Stimulated activated naive CD8-positive, alpha-beta T cell treated with anti-CD3 and anti-CD28 coated beads, Interleukin-15, Interleukin-2, amounts not matched to agents 100 ng/mL and 50 ng/mL, for 24 hours (primary cell): ENCODE results near the gene WDR47.
A peak's percentile ranks its signal among the peaks of the same experiment; 100 is the strongest.
"Not testable (repeated sequence)": the region's sequence is repeated elsewhere in the genome, so short reads cannot be mapped to it uniquely, and the experiment has no call there.

ENCODE experiments used
- H3K27ac Mint-ChIP-seq: one replicate; pipeline ENCODE4 v1.8.0; 2021; ENCODE audit warnings: mild to moderate bottlenecking, mixed read lengths
- H3K27me3 Mint-ChIP-seq: one replicate; pipeline ENCODE4 v1.8.0; 2021; ENCODE audit warnings: mixed read lengths
- H3K36me3 Mint-ChIP-seq: one replicate; pipeline ENCODE4 v1.8.0; 2021; ENCODE audit warnings: low read depth, mixed read lengths
- H3K4me1 Mint-ChIP-seq: one replicate; pipeline ENCODE4 v1.8.0; 2021; ENCODE audit warnings: low read depth, mixed read lengths
- H3K4me3 Mint-ChIP-seq: one replicate; pipeline ENCODE4 v1.8.0; 2021; ENCODE audit warnings: mild to moderate bottlenecking, mixed read lengths
- H3K9me3 Mint-ChIP-seq: one replicate; pipeline ENCODE4 v1.8.0; 2021; ENCODE audit warnings: mixed read lengths

Gene WDR47

DNA sequence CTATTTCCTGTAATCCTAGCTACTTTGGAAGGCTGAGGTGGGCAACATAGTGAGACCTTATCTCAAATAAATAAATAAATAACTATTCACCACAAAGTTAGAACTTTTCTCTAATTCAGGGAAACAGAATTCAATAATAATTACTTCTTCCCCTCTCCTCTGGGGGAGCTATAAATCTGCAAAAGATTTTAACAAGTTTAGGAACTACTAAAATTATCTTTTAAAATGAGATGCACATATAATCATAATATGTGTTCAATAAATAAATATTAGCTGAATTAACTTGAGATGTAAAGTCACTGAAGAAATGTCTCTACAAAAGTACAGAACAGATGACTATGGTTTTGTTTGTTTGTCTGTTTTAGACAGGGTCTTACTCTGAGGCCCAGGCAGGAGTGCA lies 14.1 kb downstream of the WDR47 start:
- no peaks in the 10 kb centered on the region for H3K27me3 Mint-ChIP-seq
- H3K4me3 Mint-ChIP-seq: no peak overlapping the region
- H3K4me1 Mint-ChIP-seq: no peaks in the 10 kb centered on the region
- no peaks in the 10 kb centered on the region for H3K36me3 Mint-ChIP-seq
- H3K9me3 Mint-ChIP-seq: no peaks in the 10 kb centered on the region
- H3K27ac Mint-ChIP-seq: no peak overlapping the region

DNA sequence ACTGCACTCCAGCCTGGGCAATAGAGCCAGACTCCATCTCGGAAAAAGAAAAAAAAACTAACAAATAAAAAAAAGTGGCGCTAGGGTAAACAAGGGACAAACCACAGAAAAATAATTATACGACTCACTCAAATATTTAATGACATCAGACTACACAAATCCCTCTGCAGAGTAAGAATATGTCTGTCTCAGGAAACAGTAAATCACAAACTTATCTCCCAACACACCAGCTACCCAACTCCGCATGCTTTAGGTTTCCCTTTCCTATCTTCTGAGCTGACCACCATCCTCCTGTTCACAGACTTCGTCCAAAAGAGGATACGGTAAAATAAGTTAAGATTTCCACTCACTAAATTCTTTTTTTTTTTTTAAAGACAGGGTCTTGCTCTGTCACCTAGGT lies 16.2 kb downstream of the WDR47 start:
- Mint-ChIP-seq H3K4me1 (no peaks in the 10 kb centered on the region), H3K27ac (no peak overlapping the region), H3K9me3 (no peaks in the 10 kb centered on the region), H3K36me3 (peaks cover 5% of the 10 kb centered on the region), H3K4me3 (no peak overlapping the region), H3K27me3 (no peaks in the 10 kb centered on the region)

DNA sequence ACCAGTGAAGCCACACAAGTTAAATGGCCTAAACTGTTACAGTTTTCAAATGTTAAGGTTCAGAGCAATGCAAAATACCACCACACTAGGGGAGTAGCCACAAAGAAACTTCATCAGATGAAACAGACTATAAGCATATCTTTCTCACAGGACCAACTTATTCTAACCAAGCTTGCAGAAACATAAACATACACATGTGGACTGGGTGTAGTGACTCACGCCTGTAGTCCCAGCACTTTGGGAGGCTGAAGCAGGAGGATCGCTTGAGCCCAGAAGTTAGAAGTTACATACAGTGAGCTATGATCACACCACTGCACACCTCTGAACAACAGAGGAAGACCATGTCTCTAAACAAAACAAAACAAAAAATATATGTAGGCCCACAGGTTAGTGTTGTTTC lies 17.3 kb downstream of the WDR47 start:
- no peaks in the 10 kb centered on the region for H3K27me3 Mint-ChIP-seq
- H3K4me1 Mint-ChIP-seq: no peaks in the 10 kb centered on the region
- no peak overlapping the region for H3K27ac Mint-ChIP-seq
- peaks cover 9% of the 10 kb centered on the region for H3K36me3 Mint-ChIP-seq
- H3K9me3 Mint-ChIP-seq: no peaks in the 10 kb centered on the region
- H3K4me3 Mint-ChIP-seq: no peak overlapping the region

DNA sequence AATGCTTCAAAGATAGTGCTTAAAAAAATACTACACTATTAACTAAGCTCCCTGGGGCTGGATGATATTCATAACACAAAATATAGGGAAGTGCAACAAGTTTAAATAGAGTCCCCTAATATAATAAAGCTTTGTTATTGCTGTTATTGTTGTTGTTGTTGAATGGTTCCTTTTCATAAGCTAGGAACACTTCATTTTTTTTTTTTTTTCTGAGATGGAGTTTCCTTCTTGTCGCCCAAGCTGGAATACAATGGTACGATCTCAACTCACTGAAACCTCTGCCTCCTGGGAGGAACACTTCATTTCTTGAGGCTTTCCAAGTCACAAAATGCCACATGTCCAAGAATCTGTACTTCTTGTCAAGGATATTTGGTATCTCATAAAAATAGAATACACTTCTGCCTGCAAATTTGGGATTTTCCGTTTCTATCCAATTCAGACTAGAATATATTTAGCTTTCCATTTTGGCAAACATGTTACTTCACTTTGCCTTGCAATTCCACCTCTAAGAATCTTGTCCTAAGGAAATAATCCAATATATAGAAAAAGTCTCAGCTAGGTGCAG lies 21.1 kb downstream of the WDR47 start:
- peaks cover 3% of the 10 kb centered on the region for H3K9me3 Mint-ChIP-seq
- H3K4me3 Mint-ChIP-seq: no peak overlapping the region
- no peak overlapping the region for H3K27ac Mint-ChIP-seq
- peaks cover 30% of the 10 kb centered on the region for H3K36me3 Mint-ChIP-seq
- H3K4me1 Mint-ChIP-seq: no peaks in the 10 kb centered on the region
- no peaks in the 10 kb centered on the region for H3K27me3 Mint-ChIP-seq

DNA sequence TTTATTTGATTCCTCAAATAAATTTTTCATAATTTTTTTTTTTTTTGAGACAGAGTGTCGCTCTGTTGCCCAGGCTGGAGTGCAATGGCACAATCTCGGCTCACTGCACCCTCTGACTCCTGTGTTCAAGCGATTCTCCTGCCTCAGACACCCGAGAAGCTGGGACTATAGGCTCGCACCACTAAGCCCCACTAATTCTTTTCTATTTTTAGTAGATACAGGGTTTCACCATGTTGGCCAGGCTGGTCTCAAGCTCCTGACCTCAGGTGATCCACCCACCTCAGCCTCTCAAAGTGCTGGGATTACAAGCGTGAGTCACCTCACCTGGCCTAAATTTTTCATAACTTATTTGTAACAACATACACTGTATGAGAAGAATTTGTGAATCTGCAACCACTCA lies 24.2 kb downstream of the WDR47 start:
- H3K4me3 Mint-ChIP-seq: not testable (repeated sequence)

DNA sequence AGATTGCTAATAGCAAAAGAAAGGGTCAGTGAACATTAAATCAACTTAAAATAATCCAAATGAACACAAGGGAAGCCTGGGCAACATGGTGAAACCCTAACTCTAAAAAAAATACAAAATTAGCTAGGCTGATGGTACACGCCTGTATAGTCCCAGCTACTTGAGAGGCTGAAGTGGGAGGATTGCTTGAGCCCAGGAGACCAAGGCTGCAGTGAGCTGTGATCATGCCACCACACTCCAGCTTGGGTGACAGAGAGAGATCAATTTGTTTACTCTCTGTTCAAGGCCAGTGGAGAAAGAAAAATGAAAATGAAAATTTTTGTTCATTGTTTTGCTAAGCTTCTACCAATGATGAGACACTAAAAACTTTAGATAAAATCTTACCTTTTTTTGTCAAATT lies 24.8 kb downstream of the WDR47 start:
- H3K4me1 Mint-ChIP-seq: no peaks in the 10 kb centered on the region
- peaks cover 3% of the 10 kb centered on the region for H3K9me3 Mint-ChIP-seq
- H3K36me3 Mint-ChIP-seq: peaks cover 46% of the 10 kb centered on the region
- no peak overlapping the region for H3K27ac Mint-ChIP-seq
- H3K4me3 Mint-ChIP-seq: no peak overlapping the region
- H3K27me3 Mint-ChIP-seq: no peaks in the 10 kb centered on the region

More for the DNA sequence above, 24.2 kb downstream of the WDR47 start:
- not testable (repeated sequence) for H3K27ac Mint-ChIP-seq, H3K27me3 Mint-ChIP-seq, H3K4me1 Mint-ChIP-seq, H3K9me3 Mint-ChIP-seq
- peaks cover 46% of the 10 kb centered on the region for H3K36me3 Mint-ChIP-seq

DNA sequence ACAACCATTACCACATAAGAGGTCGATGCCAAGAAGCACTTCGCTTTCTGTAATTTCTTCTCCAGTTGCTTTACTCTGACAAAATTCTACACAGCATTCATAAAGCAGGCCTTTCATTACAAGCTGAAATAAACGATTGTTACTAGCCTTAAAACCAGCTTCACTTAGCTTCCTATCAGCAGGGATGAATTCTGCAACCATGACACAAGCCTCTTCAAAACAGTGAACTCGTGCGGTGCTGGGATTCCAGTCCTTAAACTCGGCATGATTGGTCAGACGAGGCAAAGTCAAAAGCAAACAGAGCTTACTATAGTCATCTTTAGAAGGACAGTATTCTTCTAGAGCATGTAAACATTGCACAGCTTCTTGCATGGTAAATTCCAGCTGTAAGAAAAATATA lies 30.6 kb downstream of the WDR47 start:
- Mint-ChIP-seq H3K36me3 (peaks cover 23% of the 10 kb centered on the region), H3K9me3 (no peaks in the 10 kb centered on the region), H3K4me1 (no peaks in the 10 kb centered on the region), H3K4me3 (no peak overlapping the region), H3K27ac (no peak overlapping the region), H3K27me3 (no peaks in the 10 kb centered on the region)

DNA sequence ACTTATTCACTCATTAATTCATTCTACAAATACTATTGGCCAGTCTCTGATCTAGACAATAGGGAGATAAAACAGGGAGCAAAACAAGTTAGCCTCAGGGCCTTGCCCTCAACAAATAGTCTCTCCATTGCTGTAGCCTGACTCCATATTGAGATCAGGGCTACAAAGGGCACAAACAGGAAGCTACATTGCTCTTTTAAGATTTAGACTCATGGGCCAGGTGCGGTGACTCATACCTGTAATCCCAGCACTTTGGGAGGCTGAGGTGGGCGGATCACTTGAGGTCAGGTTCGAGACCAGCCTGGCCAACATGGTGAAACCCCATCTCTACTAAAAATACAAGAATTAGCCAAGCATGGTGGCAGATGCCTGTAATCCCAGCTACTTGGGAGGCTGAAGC lies 45.3 kb downstream of the WDR47 start:
- H3K9me3 Mint-ChIP-seq, H3K4me3 Mint-ChIP-seq, H3K27ac Mint-ChIP-seq, H3K4me1 Mint-ChIP-seq, H3K27me3 Mint-ChIP-seq: not testable (repeated sequence)
- peaks cover 53% of the 10 kb centered on the region for H3K36me3 Mint-ChIP-seq

DNA sequence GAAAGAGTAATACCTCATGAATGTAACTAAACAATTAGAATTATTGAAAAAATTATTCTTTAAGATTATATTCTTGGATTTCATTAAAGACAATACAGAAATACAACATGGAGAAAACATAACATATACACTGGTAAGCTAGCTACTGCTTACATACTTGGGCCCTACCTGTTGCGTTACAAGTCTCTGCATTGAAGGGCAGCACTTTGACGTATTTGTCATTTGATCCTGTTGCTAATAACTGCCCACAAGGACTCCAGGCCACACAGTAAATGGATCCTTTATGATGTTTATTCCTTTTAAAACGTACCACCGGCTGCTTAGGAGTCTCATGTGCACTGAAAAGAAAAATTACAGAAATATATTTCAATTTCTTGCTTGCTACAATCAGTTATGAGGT lies 58.8 kb downstream of the WDR47 start:
- no peaks in the 10 kb centered on the region for H3K4me1 Mint-ChIP-seq
- H3K4me3 Mint-ChIP-seq: no peak overlapping the region
- H3K36me3 Mint-ChIP-seq: peaks cover 25% of the 10 kb centered on the region
- H3K9me3 Mint-ChIP-seq: no peaks in the 10 kb centered on the region
- H3K27ac Mint-ChIP-seq: no peak overlapping the region
- H3K27me3 Mint-ChIP-seq: no peaks in the 10 kb centered on the region

DNA sequence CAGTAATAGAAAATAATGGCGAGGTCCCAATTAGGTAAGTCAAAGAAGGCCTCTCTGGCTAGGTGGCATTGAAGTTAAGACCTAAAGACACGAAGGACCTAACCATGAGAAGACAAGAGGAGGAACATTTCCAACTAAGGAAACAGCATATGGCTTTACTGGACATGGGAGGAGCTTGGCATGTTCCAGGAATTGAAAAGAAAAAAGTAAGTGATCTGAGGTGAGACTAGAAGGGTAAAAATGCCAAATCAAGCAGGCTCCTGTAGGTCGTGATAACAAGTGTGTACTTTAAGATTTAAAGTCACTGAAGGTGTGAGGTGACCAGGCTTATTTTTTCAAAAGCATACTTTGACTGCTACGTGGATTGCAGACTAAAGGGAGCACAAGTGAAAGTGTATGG lies 65.2 kb downstream of the WDR47 start:
- H3K4me1 Mint-ChIP-seq: no peaks in the 10 kb centered on the region
- H3K36me3 Mint-ChIP-seq: peaks cover 45% of the 10 kb centered on the region
- H3K9me3 Mint-ChIP-seq: no peaks in the 10 kb centered on the region
- no peaks in the 10 kb centered on the region for H3K27me3 Mint-ChIP-seq
- no peak overlapping the region for H3K27ac Mint-ChIP-seq
- no peak overlapping the region for H3K4me3 Mint-ChIP-seq

DNA sequence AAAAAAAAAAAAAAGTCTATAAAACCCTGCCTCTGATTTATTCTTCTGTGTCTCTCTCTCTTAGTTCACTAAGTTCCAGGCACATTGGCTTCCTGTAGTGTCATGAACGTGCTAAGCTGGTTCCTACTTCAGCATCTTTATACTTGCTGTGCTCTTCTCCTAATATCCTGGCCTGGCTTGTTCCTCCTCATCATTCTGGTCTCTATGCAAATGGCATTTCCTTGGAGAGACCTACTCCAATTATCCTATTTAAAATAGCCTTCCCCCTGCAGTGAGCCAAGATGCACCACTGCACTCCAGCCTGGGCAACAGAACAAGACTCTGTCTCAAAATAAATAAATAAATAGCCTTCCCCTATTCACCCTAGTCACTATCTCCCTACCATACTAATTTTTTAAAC lies 69.0 kb downstream of the WDR47 start:
- Mint-ChIP-seq H3K27ac (no peak overlapping the region), H3K36me3 (peaks cover 35% of the 10 kb centered on the region), H3K27me3 (no peaks in the 10 kb centered on the region), H3K9me3 (no peaks in the 10 kb centered on the region), H3K4me1 (no peaks in the 10 kb centered on the region), H3K4me3 (no peak overlapping the region)

DNA sequence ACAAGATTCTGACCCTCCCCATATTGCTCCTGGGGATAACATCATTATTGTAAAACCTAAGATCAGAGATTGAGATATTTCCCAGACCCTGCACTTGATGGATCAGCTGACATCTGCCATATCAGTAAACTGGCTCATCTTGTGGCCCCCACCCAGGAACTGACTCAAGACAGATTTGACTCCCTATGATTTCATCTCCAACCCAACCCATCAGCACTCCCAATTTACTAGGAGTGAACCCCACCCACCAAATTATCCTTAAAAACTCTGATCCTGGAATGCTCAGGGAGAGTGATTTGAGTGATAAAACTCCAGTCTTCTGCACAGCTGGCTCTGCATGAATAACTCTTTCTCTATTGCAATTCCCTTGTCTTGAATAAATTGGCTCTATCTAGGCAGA lies 72.6 kb downstream of the WDR47 start:
- Mint-ChIP-seq H3K4me1 (peaks cover under 1% of the 10 kb centered on the region), H3K27ac (no peak overlapping the region), H3K27me3 (no peaks in the 10 kb centered on the region), H3K36me3 (peaks cover 23% of the 10 kb centered on the region), H3K4me3 (no peak overlapping the region), H3K9me3 (no peaks in the 10 kb centered on the region)

DNA sequence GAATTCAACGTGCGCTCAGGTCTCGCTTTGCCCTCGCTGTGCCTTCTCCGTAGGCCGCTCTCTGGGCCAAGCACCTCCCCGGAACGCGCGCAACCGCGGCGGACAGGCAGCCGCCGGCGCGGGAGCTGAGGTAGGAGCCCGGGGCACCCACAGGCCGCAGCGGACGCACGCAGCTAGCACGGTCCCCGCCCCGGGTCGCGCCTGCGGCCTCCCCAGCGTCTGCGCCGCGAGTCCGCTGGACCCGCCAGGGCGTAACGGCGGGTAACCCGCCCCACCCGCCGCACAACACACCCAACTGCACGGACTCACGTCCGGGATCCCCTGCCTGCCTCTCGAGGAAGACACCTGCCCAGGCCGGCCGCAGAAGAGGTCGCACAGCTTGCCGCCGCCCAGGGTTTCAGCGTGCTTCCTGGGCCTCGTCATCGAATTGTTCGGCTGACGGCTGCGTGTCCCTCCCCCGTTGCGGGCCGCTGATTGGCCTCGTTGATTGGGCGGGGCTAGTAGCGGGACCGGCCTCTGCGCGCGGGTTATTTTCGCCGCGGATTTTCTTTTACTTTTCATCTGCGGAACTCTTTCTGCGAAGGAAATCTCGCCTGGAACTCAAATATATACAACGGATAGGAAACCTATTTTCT lies 78.7 kb downstream of the WDR47 start, which contains the start of gene CLCC1:
TSS of gene CLCC1 (minus strand) at position 433 of the 635 bp plus-strand sequence. CDS start 13,047 bp downstream, outside the sequence.
- Mint-ChIP-seq H3K4me3 (peak within 1 kb of the TSS; percentile 88), H3K27me3 (peaks cover 5% of the 10 kb centered on the region), H3K27ac (peak within 1 kb of the TSS; percentile 89), H3K36me3 (peaks cover 27% of the 10 kb centered on the region), H3K4me1 (peaks cover 33% of the 10 kb centered on the region), H3K9me3 (no peaks in the 10 kb centered on the region)

DNA sequence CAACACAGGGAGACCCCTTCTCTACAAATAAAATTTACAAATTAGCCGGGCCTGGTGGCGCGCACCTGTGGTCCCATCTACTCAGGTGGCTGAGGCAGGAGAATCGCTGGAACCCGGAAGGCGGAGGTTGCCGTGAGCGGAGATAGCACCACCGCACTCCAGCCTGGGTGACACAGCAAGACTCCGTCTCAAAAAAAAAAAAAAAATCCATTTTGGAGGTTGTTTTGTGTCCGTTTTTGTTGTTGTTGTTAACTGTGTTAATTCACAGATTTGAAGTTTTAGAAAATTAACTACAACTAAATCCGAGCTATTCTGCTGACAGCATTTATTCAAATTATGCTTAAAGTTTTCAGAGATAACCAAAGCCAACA lies 79.2 kb downstream of the WDR47 start:
- H3K27me3 Mint-ChIP-seq: peaks cover 5% of the 10 kb centered on the region
- peak overlapping the region; percentile 89 for H3K27ac Mint-ChIP-seq
- H3K36me3 Mint-ChIP-seq: peaks cover 32% of the 10 kb centered on the region
- no peaks in the 10 kb centered on the region for H3K9me3 Mint-ChIP-seq
- peak overlapping the region; percentile 88 for H3K4me3 Mint-ChIP-seq
- H3K4me1 Mint-ChIP-seq: peaks cover 38% of the 10 kb centered on the region

DNA sequence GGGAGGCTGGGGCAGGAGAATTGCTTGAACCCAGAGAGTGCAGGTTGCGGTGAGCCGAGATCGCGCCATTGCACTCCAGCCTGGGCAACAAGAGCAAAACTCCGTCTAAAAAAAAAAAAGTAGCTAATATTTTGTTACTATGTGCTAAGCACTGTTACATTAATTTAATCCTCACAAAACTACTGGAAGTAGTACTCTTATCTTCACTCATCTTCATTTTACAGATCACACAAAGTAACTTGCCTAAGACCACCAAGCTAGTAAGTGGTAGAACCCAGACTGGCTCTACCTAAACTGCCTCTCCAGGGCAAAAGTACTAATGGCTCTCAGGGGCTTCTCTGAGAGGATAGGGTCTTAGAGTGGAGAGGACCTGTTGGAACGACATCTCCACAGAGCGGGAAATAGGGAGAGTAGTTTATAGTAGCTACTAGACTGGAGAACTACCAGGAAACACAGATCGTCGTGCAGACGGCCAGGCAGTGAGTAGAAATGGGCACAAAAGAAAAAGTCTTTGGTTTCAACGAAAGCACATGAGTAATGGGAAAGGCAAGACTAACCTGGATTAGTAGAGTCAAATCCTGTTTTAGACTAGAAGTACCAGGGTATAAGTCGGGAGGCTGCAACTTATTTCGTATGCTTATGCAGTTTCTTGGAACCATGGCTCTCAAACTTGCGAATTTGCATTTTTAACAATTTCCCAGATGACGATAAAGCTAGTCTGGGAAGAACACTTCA lies 80.0 kb downstream of the WDR47 start:
- no peaks in the 10 kb centered on the region for H3K9me3 Mint-ChIP-seq

More for the DNA sequence above, 80.0 kb downstream of the WDR47 start:
- Mint-ChIP-seq H3K27me3 (peaks cover 5% of the 10 kb centered on the region), H3K27ac (no peak overlapping the region), H3K36me3 (peaks cover 36% of the 10 kb centered on the region), H3K4me1 (peaks cover 45% of the 10 kb centered on the region), H3K4me3 (peak overlapping the region; percentile 88)
